Measurements from ENCODE around the gene ERC2.
A peak's percentile ranks its signal among the peaks of the same experiment; 100 is the strongest.

The ERC2 gene

DNA sequence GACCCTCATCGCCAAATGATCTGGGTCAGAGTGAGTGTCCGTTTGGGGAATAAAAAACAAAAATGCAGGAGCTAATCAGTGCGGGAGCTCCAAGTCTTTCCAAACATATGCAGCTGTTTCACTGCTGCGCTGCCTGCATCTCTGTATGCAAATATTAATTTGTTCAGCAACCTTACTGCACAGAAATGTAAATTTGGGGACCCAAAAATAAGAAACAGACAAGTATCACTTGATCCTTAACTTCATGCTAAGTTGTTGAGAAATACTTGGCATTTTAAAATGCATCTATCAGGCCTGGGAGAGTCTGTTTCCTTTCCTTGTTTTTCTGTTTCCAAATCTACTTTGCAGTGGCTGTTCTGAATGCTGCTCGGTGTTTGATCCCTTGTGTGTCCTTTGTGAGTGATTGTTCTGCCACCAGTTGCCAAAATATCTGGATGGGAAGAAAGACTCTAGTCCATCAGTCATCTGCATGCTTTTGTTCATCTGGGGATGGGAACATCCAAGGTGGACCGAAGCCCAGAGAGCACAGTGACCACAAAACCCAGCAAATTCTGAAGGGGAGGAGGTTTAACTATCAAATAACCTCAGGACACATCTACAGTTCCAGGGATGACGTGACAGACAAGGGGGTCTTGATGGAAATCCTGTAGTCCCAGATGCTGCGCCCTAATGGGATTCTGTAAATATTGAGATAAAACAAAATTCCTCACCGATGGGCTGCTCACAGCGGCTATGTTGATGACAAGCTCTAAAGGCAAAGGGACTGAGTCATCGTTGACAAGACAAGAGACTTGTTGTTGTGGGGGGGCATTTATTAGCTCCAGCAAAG is 781.6 kb downstream of the ERC2 start:
- peak; percentile 66 for DNase-seq (ENCODE audit: low read depth)

DNA sequence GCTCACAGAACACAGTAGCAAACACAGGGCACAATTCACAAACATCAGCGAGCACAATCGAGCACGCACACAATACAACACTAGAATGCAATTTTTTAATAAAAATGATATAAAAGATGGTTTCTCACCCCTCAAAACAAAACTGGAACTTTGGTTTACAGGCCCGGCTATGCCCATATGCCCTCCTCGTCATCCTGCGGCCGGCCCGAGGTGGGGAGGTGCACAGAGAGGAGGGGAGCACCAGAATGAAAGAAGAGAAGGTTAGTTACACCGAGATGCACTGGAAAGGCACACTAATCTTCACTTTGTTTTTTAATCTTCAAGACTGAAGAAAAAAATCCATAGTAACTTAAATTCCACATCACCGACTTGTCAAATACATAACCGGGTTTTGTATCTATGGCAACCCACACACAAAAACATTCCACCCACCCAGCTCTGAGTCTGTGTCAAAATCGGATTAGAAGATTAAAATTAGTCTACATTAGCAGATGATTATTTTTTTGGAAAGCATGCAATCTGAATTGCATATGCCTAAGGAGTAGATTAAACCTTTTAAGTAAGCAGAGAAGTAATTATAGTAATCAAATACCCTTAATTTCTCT is 784.5 kb downstream of the ERC2 start:
- TF ChIP-seq, protein P1, sequence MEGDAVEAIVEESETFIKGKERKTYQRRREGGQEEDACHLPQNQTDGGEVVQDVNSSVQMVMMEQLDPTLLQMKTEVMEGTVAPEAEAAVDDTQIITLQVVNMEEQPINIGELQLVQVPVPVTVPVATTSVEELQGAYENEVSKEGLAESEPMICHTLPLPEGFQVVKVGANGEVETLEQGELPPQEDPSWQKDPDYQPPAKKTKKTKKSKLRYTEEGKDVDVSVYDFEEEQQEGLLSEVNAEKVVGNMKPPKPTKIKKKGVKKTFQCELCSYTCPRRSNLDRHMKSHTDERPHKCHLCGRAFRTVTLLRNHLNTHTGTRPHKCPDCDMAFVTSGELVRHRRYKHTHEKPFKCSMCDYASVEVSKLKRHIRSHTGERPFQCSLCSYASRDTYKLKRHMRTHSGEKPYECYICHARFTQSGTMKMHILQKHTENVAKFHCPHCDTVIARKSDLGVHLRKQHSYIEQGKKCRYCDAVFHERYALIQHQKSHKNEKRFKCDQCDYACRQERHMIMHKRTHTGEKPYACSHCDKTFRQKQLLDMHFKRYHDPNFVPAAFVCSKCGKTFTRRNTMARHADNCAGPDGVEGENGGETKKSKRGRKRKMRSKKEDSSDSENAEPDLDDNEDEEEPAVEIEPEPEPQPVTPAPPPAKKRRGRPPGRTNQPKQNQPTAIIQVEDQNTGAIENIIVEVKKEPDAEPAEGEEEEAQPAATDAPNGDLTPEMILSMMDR (conservative IDR thresholded peaks at IDR 0.05; ENCODE audit: low read length): no peak
- peak; percentile 18 for DNase-seq (ENCODE audit: low read depth)
- no peak overlapping the region for H3K4me3 ChIP-seq (ENCODE audit: low read length)

More for the DNA sequence above, 781.6 kb downstream of the ERC2 start:
- TF ChIP-seq, protein P1 (conservative IDR thresholded peaks at IDR 0.05; ENCODE audit: low read length): no peak
- H3K4me3 ChIP-seq (ENCODE audit: low read length): no peak overlapping the region

DNA sequence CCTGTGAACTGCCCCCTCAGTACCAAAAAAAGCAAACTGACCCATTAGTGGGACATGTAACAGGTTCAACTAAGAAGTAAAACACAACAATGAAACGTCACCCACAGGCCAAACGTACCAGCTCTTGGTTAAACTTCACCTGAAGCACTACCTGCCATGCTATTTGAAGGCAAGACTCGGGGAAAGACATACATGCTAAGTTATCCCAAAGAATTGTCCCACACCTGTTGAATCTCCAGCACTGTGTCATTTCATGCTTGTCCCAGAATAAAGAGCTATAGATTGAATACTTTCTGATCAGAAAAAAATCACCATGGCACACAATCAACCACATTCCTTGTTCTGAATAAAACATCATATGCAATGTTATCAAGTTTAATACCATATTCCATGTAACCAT is 785.8 kb downstream of the ERC2 start:
- TF ChIP-seq, protein P1 (conservative IDR thresholded peaks at IDR 0.05; ENCODE audit: low read length): no peak
- no peak overlapping the region for H3K4me3 ChIP-seq (ENCODE audit: low read length)
- DNase-seq (ENCODE audit: low read depth): no peak

DNA sequence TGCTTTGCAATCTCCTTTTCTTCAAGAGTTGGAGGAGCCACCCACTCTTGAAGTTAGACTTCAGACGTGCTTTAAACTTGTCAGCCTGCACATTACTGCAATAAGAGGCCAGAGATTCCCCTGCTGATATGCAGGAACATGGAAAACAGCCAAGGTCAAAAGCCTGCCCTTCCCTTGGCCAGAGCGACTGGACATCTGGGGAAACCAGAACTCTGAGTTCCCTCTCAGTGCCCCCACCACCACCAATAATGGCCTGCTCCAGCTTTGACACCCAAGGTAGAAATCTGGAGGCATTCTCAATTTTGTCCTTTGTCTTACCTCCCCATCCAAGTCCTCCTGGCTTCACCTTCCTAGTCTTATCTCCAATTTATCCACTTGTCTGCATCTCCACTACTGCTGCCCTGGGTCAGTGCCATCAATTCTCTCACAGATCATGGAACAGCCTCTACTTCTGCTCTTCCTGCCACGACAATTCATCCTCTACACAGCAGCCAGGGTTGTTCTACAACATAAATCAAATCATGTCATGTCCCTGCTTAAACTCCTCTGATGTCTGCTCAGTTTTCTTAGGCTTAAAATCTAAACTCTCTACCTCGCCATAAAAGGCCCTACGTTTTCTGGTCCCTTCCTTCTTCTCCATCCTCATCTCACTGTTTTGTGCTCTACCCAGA is 789.6 kb downstream of the ERC2 start:
- no peak overlapping the region for H3K4me3 ChIP-seq (ENCODE audit: low read length)
- TF ChIP-seq, protein P1 (conservative IDR thresholded peaks at IDR 0.05; ENCODE audit: low read length): no peak
- DNase-seq (ENCODE audit: low read depth): no peak

DNA sequence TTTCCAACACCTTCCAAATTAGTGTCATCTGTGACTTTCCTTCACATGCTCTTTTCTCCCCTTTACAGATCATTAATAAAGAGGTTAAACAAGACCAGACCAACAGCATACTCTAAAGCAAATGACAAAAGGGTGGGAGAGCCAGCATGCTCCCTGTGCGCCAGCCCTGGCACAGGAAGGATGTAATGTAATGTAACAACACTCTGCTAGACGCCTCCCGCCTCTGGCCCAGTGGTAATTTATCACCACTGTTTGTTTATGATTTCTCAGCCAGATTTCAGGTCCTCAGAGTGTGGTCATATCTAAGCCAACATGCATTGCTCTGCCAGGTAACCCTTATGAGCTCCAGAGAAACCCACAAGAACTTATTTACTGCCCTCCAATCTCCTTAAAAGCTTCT is 791.6 kb downstream of the ERC2 start:
- DNase-seq (ENCODE audit: low read depth): no peak
- no peak overlapping the region for H3K4me3 ChIP-seq (ENCODE audit: low read length)
- TF ChIP-seq, protein P1 (conservative IDR thresholded peaks at IDR 0.05; ENCODE audit: low read length): no peak

DNA sequence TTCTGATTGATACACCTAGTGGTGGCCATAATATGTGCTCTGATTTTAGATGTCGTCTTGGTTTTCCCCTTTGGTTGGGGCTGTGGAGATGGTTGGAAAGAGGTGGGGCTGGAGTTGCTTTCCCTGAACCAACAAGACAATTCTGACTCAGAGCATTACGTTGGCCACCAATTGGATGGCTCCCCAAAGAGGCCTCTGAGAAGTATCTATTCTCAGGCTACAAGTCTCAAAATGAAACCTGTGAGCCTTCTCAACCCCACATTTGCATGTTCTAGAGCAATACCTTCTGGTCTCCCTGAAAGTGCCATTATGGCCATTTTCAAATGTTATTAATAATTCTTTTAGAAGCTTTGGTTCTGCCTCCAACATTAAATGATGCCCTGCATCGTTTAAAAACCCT is 792.8 kb downstream of the ERC2 start:
- H3K4me3 ChIP-seq (ENCODE audit: low read length): no peak overlapping the region
- TF ChIP-seq, protein P1 (conservative IDR thresholded peaks at IDR 0.05; ENCODE audit: low read length): no peak
- no peak for DNase-seq (ENCODE audit: low read depth)
